Fibroblast of the aortic adventitia (primary cell): ENCODE measurements around the gene SPPL3. TPM values are rescaled to one million over a fixed set of nuclear protein-coding genes. Genes with fewer than 3 reads are reported as not detected.

ENCODE experiments used
- DNase-seq: peaks from one replicate; pipeline ENCODE4 v3.0.0-alpha.2; 2010; ENCODE audit warnings: low read depth
- H3K4me3 ChIP-seq: 2 replicates; pipeline ENCODE4 v1.5.1; 2011; ENCODE audit warnings: low read depth, mild to moderate bottlenecking, control low read depth, low read length, moderate library complexity
- CTCF ChIP-seq: IDR thresholded peaks from 2 replicates; pipeline ENCODE4 v1.5.1; 2011; ENCODE audit warnings: mild to moderate bottlenecking, low read length, control low read depth, inconsistent platforms; ENCODE audit not compliant: insufficient read depth
- total RNA-seq: library from RNA; depleted of rRNA; stranded (reverse); fragments of >200 nt; gene quantifications from 2 replicates; pipeline ENCODE4 v1.2.3, GENCODE V29; 2012; ENCODE audit warnings: low replicate concordance

SPPL3 gene
- total RNA-seq, 1 donor = 18.3 TPM

- no peak overlapping the region for H3K4me3 ChIP-seq
- no peak for TF ChIP-seq CTCF
- no peak for DNase-seq
Observed at GRCh38 chr12:120757226-120757742, 146.9 kb downstream of the SPPL3 start.

- H3K4me3 ChIP-seq = no peak overlapping the region
- TF ChIP-seq CTCF = no peak
- no peak for DNase-seq
Observed at GRCh38 chr12:120755269-120755668, 148.9 kb downstream of the SPPL3 start.

DNA sequence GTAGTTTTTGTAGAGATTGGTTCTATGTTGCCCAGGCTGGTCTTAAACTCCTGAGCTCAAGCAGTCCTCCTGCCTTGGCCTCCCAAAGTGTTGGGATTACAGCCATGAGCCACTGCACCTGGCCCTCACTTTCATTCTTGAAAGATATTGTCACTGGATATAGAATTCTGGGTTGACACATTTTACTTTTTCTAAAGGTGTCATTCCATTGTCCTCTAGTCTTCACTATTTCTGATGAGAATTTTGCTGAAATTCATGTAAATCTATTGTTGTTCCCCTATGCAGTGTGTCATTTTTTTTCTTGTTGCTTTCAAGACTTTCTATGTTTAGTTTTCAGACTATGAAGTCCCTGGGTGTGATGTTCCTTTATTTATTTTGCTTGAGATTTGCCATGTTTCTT lies 149.4 kb downstream of the SPPL3 start:
- no peak overlapping the region for H3K4me3 ChIP-seq
- DNase-seq = no peak
- no peak for TF ChIP-seq CTCF

GRCh38 chr12:120751389-120751788 lies 152.8 kb downstream of the SPPL3 start:
- H3K4me3 ChIP-seq = no peak overlapping the region
- TF ChIP-seq CTCF = no peak
- no peak for DNase-seq

DNA sequence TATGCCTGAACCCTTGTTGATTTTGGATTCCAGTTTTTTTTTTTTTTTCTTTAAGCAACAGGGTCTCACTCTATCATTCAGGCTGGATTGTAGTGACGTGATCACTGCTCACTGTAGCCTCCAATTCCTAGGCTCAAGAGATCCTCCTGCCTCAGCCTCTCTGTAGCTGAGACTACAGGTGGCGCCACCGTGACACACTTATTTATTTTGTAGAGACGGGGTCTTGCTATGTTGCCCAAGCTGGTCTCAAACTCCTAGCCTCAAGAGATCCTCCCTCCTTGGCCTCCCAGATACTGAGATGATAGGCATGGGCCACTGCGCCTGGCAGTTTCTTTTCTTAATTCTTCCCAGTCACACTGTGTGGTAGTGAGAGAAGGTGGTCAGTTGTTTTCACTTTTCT lies 153.4 kb downstream of the SPPL3 start:
- no peak for TF ChIP-seq CTCF
- DNase-seq = no peak
- no peak overlapping the region for H3K4me3 ChIP-seq

DNA sequence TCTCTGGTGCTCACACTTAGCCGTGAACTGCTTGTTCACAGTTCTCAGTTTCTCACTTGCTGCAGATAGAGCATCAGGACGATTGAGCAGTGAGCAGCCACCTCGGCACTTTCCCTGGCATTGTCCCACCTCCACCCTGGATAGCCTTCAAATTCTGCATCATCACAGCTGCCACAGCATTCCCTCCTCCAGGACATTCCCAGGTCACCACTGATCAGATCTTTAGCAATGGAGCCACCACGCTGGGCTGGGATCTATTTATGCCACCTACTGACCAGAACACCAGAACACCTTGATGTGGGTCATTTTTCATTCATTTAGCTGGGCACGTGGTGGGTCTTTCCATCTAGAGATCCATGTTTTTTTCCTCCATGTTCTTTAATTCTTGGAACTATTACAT lies 154.9 kb downstream of the SPPL3 start:
- no peak for DNase-seq
- H3K4me3 ChIP-seq = no peak overlapping the region
- no peak for TF ChIP-seq CTCF

DNA sequence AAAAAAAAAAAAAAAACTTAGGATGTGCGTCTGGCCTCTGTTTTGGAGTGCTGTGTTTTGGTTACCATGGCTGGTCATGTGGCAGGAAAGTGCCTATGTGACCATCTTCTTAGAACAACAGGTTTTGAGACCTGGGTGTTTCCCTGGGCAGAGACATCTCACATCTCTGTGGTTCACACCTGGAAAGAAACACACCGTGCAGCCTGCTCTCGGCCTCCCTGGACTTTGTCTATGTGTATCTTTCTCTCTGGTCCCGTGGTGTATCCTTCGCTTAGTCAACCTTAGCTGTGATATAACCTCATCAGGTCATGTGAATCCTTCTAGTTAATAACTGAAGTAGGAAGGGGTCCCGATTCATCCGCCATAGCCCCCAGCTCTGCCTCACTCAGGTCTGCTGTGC lies 155.9 kb downstream of the SPPL3 start:
- no peak for DNase-seq
- H3K4me3 ChIP-seq = no peak overlapping the region
- no peak for TF ChIP-seq CTCF
